Medulla oblongata (tissue), 1 donor: ENCODE data around the gene NRF1.

Experiments used
- DNase-seq: peaks from one replicate; pipeline ENCODE4 v3.0.0-alpha.2; 2015; ENCODE audit errors: extremely low spot score

Gene NRF1

DNA sequence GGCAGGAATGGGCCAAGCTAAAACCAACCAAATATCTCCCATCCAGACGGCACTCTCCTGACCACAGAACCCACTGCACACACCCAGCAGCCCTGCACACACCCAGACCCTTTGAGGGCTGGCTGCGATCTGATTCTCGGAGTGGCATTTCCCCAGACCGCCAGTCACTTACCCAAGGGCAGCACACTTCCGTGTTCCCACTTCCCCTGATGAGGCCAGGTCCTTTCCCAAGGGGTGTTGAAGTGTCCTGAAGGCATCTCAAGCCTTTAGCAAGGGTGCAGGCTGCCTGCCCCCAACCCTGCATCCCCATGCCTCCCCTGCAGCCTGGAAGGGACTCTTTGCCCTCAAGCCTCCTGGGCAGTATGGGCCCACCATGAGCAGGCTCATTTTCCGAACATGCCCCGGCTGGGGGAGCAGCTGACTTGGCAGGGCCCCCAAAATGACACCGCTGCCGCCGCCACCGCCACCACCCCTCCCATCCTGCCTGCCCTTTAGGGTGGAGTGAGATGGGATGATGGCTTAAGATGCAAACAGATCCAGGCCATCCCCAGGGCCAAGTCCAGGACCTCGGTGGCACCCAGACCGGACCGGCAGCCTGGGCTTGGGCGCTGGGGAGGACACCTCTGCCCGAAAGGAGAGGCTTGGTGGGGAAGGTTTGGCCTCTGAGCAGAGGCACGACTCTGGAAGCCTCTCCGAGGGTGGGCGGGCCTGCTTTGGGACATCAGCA, 159.8 kb downstream of the NRF1 start:
- DNase-seq, result no peak

DNA sequence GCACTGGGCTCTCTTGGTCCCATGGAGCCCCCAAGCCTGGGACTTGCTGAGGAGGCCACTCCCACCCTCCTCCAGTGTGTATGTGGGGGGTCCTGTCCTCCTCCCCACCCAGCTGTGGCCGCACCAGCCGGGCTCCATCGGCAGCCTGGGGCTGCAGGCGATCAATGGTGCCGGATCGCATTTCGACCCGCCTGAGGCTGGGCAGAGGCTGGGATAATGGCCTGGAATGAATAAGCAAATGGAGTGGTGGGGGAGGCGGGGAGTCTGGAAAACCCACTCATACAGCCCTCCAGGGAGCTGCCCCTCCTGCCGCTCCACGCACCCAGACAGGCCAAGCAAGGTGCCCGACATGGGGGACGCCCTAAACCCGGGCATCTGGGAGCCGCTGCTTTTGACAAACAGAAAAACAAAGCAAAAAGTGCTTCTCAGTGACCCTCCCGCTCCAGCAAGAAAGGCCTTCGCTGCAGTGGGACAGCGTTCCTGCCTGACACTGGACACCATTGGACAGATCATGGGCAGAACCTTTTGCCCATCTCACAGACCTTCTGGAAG, 160.5 kb downstream of the NRF1 start:
- no peak for DNase-seq

DNA sequence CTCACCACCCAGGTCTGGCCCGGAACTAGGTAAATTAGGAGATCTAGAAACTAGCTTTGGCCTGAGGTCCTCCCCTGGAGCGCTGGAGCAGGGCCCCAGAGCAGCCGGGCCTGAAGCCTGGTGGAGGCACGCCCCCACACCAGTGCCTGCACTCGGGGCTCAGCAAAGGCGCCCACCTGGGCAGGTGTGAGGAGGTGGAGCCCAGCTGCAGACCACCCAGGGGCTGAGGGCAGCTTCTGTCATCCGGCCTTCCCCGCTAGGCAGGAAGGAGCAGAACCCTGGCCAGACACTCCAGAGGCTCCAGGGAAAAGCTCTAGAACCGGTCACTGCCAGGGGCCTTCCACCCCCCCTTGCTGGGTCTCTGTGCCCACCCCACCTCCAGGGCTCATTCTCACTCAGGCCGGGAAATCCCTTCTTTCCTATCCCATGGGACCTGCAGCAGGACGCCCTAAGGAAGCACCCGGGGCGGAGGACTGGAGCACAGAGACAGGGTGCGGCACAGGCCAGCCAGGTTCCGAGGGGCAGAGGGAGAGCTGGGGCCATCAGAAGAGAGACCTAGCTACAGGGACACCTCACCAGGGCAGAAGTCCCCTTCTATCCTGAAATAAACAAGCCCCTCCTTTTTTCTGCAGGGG, 161.2 kb downstream of the NRF1 start:
- DNase-seq, result no peak

DNA sequence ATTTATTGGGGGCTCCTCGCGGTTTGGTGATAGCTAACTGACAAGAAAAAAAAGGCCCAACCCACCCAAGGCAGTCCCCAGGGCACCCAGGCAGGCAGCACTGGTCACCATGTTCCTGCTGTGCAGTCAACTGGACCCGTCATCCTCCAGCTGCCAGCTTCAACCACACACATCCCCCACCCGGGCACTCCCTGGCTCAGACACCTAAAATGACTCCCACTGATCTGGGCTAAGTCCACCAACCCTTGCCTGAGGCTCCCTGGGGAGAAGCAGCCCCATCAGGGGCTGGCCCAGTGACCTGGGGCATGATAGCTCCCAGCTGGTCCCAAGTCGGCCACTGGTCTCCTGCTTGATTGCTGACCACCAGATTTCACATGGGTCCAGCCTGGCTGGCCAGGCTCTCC, 161.8 kb downstream of the NRF1 start:
- no peak for DNase-seq

DNA sequence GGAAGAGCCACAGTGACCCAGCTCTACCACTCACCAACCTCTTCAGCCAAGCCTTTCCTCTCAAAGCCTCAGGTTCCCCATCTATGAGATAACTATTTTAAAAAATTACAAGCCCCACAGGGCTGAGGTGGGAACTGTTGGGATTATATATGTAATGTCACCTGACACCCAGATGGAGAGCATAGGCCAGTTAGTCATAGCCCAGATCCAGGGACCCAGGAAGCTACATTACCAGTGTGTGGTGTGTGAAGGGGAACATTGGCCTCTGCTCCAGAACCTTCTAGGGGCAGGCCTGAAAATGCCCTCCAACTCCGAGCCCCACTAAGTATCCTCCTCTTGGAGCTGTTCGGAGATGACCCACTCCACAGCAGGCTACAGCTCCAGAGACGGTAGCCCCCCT, 162.4 kb downstream of the NRF1 start:
- no peak for DNase-seq

DNA sequence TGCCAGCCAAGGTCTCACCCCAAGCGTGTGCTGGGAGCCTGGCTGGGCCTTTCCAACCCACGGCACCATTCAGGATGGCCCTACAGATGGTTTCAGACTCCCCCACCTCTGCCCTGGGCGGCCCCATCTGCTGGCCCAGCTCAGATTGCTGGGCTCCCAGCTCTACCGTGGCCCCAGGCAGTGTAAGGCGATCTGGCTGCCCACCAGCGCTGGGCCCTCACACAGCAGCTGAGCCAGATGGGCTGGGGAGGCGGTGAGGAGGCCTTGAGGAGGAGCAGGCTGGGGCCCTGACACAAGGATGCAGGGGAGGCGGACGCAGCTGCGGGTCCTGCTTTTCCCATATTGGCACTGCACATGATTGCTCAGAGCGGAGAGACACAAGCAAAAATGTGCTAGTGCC, 162.8 kb downstream of the NRF1 start:
- no peak for DNase-seq

DNA sequence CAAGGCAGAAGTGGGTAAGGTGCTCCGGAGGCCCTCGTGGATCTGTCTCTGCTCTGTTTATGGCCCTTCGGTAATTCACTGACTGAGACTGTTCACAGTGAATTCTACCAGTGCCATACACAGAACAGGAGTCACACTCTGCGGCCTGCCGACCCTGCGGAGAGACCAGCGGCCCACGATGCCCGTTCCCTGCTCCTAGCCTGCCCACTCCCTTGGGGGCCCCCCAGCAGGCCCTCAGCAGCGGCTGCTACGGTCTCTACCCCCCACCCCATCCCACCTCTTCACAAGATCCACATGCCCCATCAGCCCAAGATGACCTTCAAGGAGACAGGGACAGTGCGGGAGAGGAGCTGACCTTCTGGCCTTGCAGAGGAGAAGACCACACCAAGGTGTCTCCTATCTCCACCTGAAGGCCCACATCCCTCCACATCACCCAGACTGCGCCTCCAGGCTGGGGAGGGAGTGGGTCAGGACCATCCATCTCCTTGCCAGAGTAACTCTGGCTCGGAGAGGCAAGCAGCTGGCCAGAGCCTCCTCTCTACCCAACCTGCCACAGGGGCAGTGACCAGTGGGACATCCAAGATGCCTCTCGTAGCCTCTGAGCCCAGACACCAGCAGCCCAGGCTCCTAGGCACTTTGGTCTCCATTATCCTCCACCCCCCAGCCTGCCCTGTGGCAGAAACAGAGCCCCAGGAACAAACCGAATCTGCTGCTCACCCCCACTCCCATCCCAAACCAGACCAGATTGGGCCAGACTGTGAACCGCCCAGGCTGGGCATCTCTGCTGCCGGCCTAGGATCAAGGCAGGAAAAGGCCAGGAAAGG, 163.6 kb downstream of the NRF1 start:
- no peak for DNase-seq

DNA sequence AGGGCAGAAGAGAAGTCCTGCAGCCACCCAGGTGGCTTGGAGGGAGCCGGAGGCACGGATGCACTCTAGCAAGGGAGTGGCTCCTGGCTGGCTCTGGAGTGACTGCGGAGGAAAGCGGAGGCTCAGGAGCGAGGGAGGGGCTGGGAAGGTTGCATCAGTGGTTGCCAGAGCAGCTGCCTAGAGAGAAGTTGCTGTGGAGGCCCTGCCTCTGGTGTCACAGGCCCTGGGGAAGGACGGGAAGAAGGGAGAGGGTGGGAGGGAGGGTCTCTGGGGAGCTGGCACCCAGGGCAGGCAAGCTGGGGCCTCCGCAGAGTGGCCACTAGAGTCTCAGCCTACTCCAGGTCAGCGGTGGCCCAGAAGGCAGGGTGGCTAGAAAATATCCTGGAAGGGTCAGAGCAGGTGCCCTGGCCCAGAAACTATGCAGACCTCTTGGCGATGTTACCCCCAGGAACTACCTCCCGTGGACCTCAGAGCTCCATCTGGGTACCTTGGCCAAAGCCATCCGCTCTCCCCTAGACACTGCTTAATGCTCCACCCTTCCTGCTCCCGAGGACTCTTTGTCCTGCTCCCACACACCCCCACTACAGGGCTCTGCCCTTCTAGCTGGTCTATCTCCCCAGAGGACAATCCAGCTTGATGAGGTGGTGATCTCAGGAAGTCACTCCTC, 164.3 kb downstream of the NRF1 start:
- DNase-seq, result no peak

DNA sequence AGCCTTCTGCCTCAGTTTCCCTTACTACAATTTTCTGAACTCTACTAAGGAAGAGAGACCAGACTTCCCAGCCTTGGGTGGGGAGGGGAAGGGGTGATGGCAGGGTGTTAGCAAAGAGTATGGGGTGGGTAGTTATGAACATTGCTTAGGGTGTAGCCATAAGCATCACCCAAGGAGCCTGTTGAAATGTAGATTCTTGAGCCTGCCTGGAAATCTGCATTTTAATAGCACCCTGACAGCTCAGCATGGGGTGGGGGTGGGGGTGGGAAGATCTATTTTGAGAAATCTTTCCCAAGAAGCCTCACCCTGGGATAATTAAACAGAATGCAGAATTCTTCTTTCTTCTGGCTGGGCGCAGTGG, 164.8 kb downstream of the NRF1 start:
- DNase-seq, result no peak

DNA sequence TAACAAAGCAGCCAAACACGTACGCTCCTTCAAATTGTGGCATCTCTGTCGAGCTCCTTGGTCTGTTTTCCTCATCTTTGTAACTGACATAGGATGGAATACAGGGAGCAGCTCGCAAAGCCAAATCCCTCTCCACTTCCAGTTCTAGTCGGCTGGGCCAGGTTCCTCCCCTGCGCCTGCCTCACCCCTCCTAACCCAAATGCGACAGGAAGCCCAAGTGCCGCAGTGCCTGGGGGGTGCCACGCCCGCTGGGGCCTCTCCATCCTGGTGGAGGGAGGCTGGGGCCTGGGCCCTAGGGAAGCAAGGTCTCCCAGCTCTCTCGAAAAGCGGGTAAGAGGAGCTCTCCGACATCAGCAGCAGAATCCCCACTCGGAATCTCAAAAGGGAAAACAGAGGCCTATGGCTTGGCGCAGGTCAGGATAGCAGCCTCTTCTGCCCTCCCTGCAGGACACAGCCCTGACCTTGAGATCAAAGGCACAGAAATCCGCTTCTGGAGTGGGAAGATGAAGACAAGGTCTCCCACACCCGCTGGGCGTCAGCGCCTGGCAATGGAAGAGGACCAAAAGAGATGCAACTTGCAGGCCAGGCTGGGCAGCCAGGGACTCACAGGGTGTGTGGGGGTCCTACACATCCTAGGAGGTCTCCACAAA, 165.8 kb downstream of the NRF1 start:
- DNase-seq, result no peak

DNA sequence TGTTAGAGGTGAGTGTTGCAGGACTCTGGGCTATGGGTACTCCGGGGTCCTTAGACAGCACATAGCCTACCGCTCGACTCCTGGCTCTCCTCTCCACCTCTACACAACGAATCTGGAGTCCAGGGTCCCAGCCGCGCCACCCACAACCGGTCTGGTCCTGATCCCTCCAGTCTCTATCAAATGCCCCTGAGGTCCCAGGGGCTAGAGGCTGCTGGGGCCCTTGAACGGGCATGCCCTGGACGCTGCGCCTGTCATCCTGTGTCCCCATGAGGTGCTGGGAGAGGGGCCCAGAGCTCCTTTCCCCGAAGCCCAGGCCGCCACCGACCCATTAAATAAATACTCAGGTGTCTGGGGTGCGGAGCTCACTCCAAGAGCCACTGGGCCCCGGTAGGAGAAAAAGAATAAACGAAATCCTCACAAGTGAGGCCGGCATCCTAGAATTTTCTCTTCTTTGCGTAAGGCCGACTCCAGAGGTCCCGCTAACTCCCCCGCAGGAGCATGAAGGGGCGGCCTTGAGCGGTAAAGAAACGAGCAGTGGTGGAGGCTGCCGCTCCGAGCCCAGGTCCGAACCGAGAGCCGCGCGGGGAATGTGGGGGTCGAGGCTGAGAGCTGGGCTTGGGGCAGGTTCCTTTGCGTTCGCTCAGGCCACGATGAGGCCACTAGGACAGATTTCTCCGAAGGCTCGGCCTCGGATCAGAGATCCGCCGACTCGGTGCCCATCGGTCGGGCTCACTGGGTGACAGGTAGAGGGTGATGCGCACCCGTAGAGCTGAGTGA, 166.7 kb downstream of the NRF1 start:
- DNase-seq, result no peak

DNA sequence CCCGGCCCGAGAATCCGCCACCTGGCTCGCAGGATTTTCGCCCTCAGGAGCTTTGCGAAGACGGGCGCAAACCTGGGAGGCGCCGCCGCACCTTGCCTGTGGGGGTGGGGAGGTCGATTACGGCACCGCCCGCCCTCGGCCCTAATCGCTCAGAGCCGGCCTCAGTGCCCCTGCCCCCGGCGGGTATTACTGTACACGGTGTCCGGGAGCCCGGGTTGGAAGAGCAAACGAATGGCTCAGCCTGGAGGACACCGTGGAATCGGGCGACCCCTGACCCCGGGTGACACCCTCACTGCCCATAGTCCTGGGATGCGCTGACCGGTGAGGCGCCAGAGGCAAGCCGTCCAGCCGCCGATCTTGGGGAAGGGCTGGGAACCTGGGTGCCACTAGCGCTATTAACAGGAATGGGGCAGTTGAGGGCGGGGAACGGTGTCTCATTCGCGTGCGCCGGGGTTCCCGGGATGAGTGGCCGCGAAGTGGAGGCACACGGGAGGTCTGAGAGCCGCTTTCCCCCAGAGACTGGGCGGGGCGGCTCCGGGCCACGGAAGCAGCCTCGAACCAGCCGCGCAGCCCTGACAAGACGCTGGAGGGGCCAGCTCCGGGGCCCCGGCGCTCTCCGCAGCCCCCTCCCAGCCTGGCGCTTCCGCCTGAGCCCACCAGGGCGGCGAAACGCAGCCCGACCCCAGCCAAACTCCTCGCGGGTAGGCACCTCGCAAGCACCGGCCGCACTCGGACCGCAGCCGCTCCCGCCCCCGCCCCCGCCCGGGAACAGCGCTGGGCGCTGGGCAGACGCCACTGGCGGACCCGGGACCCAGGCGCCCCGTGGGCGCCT, 167.5 kb downstream of the NRF1 start:
- no peak for DNase-seq

DNA sequence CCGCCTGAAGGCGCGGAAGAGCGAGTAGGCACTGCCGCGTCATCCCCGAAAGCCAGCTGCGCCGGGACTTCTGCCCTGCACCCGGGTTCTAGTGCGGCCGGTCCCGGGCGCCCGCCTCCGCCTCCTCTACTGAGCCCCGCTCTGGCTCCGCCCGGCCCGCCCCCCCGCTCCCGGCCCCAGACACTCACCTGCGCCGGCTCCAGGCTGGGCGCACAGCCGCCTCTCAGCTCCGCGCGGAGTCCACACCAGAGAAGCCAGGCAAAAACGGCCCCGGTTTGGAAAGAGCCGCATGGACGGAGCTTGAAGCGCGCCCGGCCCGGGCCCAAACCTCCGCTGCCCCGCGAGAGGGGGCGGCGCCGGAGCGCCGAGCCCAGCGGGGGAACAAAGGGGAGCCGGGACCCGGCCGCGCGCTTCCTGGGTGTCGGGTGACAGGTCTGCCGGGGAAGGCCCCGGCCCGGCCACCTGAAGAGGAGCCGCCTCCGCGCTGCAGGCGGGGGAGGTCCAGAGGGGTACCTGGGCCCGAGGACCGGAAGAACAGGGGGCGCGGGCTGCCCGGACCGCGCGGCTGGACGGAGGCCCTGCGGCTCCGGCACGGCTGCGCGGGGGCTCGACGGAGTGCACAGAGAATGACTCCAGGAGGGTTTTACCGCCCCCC, 168.2 kb downstream of the NRF1 start:
- DNase-seq, result no peak

DNA sequence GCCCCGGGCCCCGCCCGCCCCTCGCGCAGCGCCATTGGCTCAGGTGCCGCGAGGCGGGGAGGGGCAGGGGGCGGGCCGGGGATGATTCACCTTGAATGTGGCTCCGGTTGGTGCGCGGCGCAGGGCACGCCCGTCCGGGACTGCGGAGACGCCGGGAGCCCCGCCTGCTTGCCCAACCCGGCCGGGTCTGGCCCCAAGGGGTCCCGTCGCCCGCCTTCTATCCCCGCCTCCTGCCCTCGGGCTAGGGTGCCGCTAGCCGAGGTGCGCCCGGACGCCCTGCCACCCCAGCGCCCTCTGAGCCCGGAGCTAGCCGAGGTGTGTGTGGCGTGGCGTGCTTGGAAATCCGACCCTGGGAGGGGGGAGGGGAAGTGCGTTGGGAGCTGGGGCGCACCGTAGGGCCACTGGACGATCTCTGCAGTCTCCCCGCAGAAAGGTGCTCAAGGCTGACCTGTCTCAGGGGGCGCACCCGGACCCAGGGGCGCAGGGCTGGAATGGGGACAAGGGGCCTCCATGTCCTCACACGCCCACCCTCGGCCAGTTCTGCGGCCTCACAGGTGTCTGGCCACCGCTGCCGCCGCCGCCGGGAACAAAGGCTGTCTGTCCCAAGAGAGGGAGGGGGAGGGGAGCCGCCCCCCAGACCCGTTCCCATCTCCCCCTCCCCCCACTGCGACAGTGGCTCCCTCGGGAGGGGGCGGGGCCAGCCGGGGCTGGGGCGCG, 168.9 kb downstream of the NRF1 start:
- no peak for DNase-seq

DNA sequence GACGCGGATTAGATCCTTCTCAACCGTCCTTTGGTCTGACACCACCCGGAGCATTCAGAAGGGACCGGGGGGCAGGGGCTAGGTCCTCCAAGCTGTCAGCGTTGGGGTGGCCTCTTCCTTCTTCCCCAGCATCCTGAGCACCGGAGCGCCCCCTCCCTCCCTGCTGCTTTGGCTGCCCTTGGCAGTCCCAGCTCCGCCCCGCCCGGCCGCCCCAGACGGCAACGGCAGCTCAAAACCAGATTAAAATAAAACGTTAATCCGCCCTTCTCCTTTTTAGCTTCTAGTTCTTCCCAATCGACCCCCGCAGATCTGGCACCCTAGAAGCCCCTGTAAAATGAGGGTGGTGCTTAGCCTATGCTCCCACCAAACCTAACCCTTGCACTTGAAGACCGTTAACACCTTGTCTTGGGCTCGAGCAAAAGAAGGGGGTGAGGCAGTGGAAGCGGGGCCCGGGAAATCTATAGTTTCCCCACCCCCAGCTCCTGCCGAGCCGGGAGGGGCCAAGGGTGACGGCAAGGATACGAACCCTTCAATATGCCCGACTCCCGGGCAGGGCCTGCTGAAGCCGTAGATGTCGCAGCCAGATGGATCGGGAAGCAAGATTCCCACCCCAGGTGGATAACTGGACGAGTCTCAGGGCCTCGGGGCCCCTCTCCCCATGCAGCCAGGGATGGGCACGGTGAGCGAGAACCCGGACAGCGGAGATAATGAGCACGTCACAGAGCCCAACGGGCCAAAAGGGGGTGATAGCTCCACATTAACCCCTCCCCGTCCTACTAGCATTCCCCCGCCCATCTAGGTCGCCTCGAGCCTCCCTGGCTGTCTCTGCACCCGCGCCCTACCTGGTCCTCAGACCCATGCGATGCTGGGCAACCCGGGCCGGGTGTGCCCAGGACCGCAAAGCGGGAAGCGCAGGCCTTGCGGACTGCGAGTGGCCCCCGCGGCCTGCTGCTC, 169.7 kb downstream of the NRF1 start:
- DNase-seq, result no peak

DNA sequence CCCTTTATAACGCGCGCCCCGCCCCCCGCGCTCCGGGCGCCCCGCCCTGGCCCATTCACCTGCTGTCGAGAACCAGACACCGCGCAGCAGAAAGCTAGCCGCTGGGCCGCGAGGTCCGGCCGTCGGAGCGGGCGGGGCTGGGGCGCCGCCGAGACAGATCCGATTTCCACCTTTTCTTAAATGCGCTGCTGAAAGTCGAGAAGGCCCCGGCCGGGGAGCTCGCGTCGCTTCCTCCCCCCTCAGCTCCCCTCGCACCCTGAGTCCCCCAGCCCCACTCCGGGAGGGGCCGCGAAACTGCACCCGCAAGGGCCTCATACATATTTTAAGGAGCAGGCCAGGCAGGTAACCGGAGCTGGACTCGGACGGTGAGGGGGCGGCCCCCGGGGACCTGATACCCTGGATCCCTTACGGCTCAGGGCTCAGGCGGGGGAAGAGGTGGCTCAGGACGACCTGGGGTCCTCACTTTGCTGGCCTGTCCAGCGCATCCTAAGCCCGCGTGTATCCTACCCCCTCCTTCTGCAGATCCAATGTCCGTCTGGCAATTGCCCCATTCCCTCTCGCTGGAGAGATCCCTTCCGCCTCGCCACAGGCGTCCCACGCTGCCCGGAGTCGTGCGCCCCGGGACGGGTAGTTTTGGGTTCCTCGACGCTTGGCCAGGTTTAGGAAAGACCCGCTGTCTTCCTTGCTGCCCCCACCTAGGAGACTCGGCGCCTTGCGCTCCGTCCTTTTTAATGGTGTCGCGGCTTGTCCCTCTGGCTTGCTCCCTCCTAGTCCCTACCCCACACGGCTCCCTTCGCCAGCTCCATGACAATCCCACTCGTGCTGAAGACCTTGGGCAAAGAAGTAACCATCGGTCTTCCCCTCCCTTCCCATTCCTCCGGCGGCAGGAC, 170.7 kb downstream of the NRF1 start:
- DNase-seq, result no peak
